ENCODE results near the gene UTP20. TPM values are rescaled to one million over a fixed set of nuclear protein-coding genes. Genes with fewer than 3 reads are reported as not detected.

The UTP20 gene
- total and polyA plus RNA-seq, 4 donors, result 1.5 to 10.1 (median 4.4) TPM

DNA sequence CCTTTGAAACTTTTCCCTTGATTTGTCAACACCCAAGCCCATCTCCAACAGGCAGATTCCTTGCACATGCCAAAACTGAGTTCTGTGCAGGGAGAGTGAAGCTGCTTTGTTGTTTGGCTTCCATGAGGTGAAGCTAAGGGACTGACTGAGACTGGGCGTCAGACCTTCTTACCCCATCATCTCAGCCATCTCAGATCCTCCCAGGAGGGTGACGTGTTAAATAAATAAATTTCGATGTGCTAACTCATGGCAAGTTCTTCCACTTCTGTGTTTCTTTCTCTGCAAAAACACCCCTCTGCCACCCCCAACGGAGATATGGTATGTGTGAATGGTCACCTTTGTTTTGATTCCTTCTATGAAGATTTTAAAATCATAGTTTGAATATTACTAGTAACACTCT lies 17.8 kb downstream of the UTP20 start (continued):
- TF ChIP-seq HNF4A (conservative IDR thresholded peaks at IDR 0.05), result no peak

DNA sequence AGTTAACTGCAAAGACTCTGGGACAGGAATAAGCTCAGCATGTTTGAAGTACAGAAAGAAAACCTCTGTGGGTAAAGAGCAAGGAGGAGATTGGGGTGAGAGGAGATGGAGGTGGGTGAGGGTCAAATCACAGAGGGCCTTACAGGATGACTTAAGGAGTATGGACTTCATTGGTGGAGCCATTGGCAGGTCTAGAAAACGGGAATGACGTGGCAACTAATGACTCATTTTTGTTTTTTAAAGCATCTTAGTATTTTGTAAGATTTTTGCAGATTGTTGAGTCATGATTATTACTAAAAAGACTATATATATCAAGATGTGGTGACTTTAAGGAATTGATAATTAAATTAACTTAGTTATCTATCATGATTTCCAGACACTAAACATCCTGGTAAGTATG lies 18.5 kb downstream of the UTP20 start:
- Histone ChIP-seq H3K27me3 (ENCODE audit: control insufficient read depth in 4 of 4, insufficient read depth in 4 of 4, low read length in 3 of 4) (no peaks in the 10 kb centered on the region), H3K4me1 (ENCODE audit: control insufficient read depth in 4 of 4, insufficient read depth in 4 of 4, low read length in 3 of 4) (no peaks in the 10 kb centered on the region), H3K9ac (ENCODE audit: low read depth in 1 of 2, low read length in 2 of 2) (no peak overlapping the region), H3K36me3 (ENCODE audit: control insufficient read depth in 4 of 4, insufficient read depth in 3 of 4, low read depth in 1 of 4, low read length in 3 of 4) (peaks cover 8 to 50% (median 33%) of the 10 kb centered on the region in 4 donors), H3K4me3 (ENCODE audit: low read depth in 1 of 3, low read length in 3 of 3) (no peak overlapping the region), H3K27ac (ENCODE audit: low read depth in 1 of 2, low read length in 2 of 2) (no peak overlapping the region), H3K9me3 (ENCODE audit: control insufficient read depth in 4 of 4, low read length in 3 of 4) (no peaks in the 10 kb centered on the region)
- TF ChIP-seq EGR1 (IDR thresholded peaks at IDR 0.05; ENCODE audit: low read depth in 2 of 2) (no peak), CTCF (IDR thresholded peaks at IDR 0.05; ENCODE audit: low read depth, low read length, missing input control) (no peak), YY1 (IDR thresholded peaks at IDR 0.05) (no peak), JUND (IDR thresholded peaks at IDR 0.05) (no peak), HNF4G (IDR thresholded peaks at IDR 0.05) (no peak), FOXA1 (IDR thresholded peaks at IDR 0.05) (no peak), TAF1 (conservative IDR thresholded peaks at IDR 0.05) (no peak), RAD21 (IDR thresholded peaks at IDR 0.05) (no peak), RXRA (IDR thresholded peaks at IDR 0.05) (no peak), NR2F2 (IDR thresholded peaks at IDR 0.05) (no peak), FOXA2 (IDR thresholded peaks at IDR 0.05) (no peak), SP1 (IDR thresholded peaks at IDR 0.05) (no peak), GABPA (IDR thresholded peaks at IDR 0.05 in 1 of 2, conservative IDR thresholded peaks at IDR 0.05 in 1 of 2) (no peak), HNF4A (conservative IDR thresholded peaks at IDR 0.05) (no peak)
- TF ChIP-seq, protein P1, sequence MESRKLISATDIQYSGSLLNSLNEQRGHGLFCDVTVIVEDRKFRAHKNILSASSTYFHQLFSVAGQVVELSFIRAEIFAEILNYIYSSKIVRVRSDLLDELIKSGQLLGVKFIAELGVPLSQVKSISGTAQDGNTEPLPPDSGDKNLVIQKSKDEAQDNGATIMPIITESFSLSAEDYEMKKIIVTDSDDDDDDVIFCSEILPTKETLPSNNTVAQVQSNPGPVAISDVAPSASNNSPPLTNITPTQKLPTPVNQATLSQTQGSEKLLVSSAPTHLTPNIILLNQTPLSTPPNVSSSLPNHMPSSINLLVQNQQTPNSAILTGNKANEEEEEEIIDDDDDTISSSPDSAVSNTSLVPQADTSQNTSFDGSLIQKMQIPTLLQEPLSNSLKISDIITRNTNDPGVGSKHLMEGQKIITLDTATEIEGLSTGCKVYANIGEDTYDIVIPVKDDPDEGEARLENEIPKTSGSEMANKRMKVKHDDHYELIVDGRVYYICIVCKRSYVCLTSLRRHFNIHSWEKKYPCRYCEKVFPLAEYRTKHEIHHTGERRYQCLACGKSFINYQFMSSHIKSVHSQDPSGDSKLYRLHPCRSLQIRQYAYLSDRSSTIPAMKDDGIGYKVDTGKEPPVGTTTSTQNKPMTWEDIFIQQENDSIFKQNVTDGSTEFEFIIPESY (IDR thresholded peaks at IDR 0.05), result no peak
- TF ChIP-seq, protein P2, sequence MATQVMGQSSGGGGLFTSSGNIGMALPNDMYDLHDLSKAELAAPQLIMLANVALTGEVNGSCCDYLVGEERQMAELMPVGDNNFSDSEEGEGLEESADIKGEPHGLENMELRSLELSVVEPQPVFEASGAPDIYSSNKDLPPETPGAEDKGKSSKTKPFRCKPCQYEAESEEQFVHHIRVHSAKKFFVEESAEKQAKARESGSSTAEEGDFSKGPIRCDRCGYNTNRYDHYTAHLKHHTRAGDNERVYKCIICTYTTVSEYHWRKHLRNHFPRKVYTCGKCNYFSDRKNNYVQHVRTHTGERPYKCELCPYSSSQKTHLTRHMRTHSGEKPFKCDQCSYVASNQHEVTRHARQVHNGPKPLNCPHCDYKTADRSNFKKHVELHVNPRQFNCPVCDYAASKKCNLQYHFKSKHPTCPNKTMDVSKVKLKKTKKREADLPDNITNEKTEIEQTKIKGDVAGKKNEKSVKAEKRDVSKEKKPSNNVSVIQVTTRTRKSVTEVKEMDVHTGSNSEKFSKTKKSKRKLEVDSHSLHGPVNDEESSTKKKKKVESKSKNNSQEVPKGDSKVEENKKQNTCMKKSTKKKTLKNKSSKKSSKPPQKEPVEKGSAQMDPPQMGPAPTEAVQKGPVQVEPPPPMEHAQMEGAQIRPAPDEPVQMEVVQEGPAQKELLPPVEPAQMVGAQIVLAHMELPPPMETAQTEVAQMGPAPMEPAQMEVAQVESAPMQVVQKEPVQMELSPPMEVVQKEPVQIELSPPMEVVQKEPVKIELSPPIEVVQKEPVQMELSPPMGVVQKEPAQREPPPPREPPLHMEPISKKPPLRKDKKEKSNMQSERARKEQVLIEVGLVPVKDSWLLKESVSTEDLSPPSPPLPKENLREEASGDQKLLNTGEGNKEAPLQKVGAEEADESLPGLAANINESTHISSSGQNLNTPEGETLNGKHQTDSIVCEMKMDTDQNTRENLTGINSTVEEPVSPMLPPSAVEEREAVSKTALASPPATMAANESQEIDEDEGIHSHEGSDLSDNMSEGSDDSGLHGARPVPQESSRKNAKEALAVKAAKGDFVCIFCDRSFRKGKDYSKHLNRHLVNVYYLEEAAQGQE (IDR thresholded peaks at IDR 0.05), result no peak
- TF ChIP-seq, protein P3, sequence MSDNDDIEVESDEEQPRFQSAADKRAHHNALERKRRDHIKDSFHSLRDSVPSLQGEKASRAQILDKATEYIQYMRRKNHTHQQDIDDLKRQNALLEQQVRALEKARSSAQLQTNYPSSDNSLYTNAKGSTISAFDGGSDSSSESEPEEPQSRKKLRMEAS (IDR thresholded peaks at IDR 0.05), result no peak
- TF ChIP-seq, protein P4, sequence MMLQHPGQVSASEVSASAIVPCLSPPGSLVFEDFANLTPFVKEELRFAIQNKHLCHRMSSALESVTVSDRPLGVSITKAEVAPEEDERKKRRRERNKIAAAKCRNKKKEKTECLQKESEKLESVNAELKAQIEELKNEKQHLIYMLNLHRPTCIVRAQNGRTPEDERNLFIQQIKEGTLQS (IDR thresholded peaks at IDR 0.05), result no peak
- DNase-seq (ENCODE audit: low spot score), result no peak
- WGBS, result 90% methylated on average over 2 of the region's 2 CpGs
